Frontal cortex (tissue), 1 donor: ENCODE results near the gene FKBP5. TPM values are rescaled to one million over a fixed set of nuclear protein-coding genes. Genes with fewer than 3 reads are reported as not detected.

Experiments
- small RNA-seq: library from RNA; depleted of rRNA; stranded (forward); fragments of <200 nt; gene quantifications from one replicate; pipeline ENCODE3, GENCODE V24; 2014
- total RNA-seq: library from RNA; depleted of rRNA; stranded (reverse); fragments of >200 nt; gene quantifications from one replicate; pipeline ENCODE4 v1.2.3, GENCODE V29; 2014

The FKBP5 gene
- total RNA-seq, 1 donor from 2014 or later = 3.3 TPM

Small RNAs within 50 kb of the gene (small RNA-seq; reads per million reads assigned to genes)
- not detected for gene MIR5690
- not detected for gene RF00561

Other genes starting within 250 kb of the FKBP5 start
- 14.3 TPM for gene FANCE, start 236.6 kb downstream of the FKBP5 start, total RNA-seq
- gene RPL10A, start 220.5 kb downstream of the FKBP5 start, total RNA-seq = 1,604 TPM
- gene TEAD3, start 191.8 kb downstream of the FKBP5 start, total RNA-seq = 0.41 TPM
- gene TULP1, start 176.0 kb downstream of the FKBP5 start, total RNA-seq = not detected
- 0.82 TPM for gene ARMC12, start 48.1 kb upstream of the FKBP5 start, total RNA-seq
- gene CLPSL2, start 87.7 kb upstream of the FKBP5 start, total RNA-seq = not detected
- gene CLPSL1, start 92.1 kb upstream of the FKBP5 start, total RNA-seq = not detected
- not detected for gene CLPS, start 108.4 kb upstream of the FKBP5 start, total RNA-seq
- gene LHFPL5, start 116.4 kb upstream of the FKBP5 start, total RNA-seq = 0.82 TPM
- 128 TPM for gene SRPK1, start 232.2 kb upstream of the FKBP5 start, total RNA-seq